Measurements from ENCODE around the gene GPR143. TPM values are rescaled to one million over a fixed set of nuclear protein-coding genes. Genes with fewer than 3 reads are reported as not detected.

The GPR143 gene
- total and polyA plus RNA-seq, 4 donors, result 0.33 to 1.4 (median 0.48) TPM

DNA sequence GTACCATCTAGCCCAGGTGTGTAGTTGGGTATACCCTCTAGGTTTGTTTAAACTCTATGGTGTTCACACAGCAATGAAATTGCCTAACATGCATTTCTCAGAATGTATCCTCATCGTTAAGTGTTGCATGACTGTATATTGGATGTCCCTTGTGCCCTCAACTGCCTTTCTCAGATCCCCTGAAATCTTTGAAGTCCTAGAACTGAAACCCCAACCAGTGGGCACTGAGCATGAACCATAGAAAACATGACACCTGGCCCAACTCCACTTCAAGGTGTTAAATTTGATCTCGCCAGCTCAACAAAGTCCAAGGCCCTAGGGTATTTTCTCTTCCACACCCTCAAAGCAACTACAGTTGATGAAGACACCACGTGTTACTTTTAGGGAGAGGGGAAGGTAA is 35.6 kb downstream of the GPR143 start:
- no peaks in the 10 kb centered on the region for H3K27me3 ChIP-seq (ENCODE audit: control insufficient read depth in 4 of 4, insufficient read depth in 4 of 4, low read length in 3 of 4)
- H3K9ac ChIP-seq (ENCODE audit: low read depth in 1 of 2, low read length in 2 of 2), result no peak overlapping the region
- TF ChIP-seq YY1 (IDR thresholded peaks at IDR 0.05), result no peak
- TF ChIP-seq, protein P1, sequence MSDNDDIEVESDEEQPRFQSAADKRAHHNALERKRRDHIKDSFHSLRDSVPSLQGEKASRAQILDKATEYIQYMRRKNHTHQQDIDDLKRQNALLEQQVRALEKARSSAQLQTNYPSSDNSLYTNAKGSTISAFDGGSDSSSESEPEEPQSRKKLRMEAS (IDR thresholded peaks at IDR 0.05), result no peak
- TF ChIP-seq JUND (IDR thresholded peaks at IDR 0.05), result no peak
- no peak for TF ChIP-seq FOXA2 (IDR thresholded peaks at IDR 0.05)
- TF ChIP-seq, protein P2, sequence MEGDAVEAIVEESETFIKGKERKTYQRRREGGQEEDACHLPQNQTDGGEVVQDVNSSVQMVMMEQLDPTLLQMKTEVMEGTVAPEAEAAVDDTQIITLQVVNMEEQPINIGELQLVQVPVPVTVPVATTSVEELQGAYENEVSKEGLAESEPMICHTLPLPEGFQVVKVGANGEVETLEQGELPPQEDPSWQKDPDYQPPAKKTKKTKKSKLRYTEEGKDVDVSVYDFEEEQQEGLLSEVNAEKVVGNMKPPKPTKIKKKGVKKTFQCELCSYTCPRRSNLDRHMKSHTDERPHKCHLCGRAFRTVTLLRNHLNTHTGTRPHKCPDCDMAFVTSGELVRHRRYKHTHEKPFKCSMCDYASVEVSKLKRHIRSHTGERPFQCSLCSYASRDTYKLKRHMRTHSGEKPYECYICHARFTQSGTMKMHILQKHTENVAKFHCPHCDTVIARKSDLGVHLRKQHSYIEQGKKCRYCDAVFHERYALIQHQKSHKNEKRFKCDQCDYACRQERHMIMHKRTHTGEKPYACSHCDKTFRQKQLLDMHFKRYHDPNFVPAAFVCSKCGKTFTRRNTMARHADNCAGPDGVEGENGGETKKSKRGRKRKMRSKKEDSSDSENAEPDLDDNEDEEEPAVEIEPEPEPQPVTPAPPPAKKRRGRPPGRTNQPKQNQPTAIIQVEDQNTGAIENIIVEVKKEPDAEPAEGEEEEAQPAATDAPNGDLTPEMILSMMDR (IDR thresholded peaks at IDR 0.05; ENCODE audit: low read depth, low read length, missing input control), result no peak
- no peak for TF ChIP-seq RXRA (IDR thresholded peaks at IDR 0.05)
- TF ChIP-seq TAF1 (conservative IDR thresholded peaks at IDR 0.05), result no peak
- TF ChIP-seq HNF4G (IDR thresholded peaks at IDR 0.05), result no peak
- no peak for TF ChIP-seq HNF4A (conservative IDR thresholded peaks at IDR 0.05)
- TF ChIP-seq, protein P3, sequence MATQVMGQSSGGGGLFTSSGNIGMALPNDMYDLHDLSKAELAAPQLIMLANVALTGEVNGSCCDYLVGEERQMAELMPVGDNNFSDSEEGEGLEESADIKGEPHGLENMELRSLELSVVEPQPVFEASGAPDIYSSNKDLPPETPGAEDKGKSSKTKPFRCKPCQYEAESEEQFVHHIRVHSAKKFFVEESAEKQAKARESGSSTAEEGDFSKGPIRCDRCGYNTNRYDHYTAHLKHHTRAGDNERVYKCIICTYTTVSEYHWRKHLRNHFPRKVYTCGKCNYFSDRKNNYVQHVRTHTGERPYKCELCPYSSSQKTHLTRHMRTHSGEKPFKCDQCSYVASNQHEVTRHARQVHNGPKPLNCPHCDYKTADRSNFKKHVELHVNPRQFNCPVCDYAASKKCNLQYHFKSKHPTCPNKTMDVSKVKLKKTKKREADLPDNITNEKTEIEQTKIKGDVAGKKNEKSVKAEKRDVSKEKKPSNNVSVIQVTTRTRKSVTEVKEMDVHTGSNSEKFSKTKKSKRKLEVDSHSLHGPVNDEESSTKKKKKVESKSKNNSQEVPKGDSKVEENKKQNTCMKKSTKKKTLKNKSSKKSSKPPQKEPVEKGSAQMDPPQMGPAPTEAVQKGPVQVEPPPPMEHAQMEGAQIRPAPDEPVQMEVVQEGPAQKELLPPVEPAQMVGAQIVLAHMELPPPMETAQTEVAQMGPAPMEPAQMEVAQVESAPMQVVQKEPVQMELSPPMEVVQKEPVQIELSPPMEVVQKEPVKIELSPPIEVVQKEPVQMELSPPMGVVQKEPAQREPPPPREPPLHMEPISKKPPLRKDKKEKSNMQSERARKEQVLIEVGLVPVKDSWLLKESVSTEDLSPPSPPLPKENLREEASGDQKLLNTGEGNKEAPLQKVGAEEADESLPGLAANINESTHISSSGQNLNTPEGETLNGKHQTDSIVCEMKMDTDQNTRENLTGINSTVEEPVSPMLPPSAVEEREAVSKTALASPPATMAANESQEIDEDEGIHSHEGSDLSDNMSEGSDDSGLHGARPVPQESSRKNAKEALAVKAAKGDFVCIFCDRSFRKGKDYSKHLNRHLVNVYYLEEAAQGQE (IDR thresholded peaks at IDR 0.05), result no peak
- TF ChIP-seq SP1 (IDR thresholded peaks at IDR 0.05), result no peak
- TF ChIP-seq FOXA1 (IDR thresholded peaks at IDR 0.05), result no peak
- TF ChIP-seq, protein P4, sequence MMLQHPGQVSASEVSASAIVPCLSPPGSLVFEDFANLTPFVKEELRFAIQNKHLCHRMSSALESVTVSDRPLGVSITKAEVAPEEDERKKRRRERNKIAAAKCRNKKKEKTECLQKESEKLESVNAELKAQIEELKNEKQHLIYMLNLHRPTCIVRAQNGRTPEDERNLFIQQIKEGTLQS (IDR thresholded peaks at IDR 0.05), result no peak
- TF ChIP-seq, protein P5, sequence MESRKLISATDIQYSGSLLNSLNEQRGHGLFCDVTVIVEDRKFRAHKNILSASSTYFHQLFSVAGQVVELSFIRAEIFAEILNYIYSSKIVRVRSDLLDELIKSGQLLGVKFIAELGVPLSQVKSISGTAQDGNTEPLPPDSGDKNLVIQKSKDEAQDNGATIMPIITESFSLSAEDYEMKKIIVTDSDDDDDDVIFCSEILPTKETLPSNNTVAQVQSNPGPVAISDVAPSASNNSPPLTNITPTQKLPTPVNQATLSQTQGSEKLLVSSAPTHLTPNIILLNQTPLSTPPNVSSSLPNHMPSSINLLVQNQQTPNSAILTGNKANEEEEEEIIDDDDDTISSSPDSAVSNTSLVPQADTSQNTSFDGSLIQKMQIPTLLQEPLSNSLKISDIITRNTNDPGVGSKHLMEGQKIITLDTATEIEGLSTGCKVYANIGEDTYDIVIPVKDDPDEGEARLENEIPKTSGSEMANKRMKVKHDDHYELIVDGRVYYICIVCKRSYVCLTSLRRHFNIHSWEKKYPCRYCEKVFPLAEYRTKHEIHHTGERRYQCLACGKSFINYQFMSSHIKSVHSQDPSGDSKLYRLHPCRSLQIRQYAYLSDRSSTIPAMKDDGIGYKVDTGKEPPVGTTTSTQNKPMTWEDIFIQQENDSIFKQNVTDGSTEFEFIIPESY (IDR thresholded peaks at IDR 0.05), result no peak
- TF ChIP-seq EGR1 (IDR thresholded peaks at IDR 0.05; ENCODE audit: low read depth in 2 of 2), result no peak
- no peak for TF ChIP-seq NR2F2 (IDR thresholded peaks at IDR 0.05)
- H3K36me3 ChIP-seq (ENCODE audit: control insufficient read depth in 4 of 4, insufficient read depth in 3 of 4, low read depth in 1 of 4, low read length in 3 of 4), result no peaks in the 10 kb centered on the region
- H3K27ac ChIP-seq (ENCODE audit: low read depth in 1 of 2, low read length in 2 of 2), result no peak overlapping the region
- H3K9me3 ChIP-seq (ENCODE audit: control insufficient read depth in 4 of 4, low read length in 3 of 4), result peaks cover 0 to 32% (median 9%) of the 10 kb centered on the region in 4 donors
- H3K4me1 ChIP-seq (ENCODE audit: control insufficient read depth in 4 of 4, insufficient read depth in 4 of 4, low read length in 3 of 4), result no peaks in the 10 kb centered on the region
- H3K4me3 ChIP-seq (ENCODE audit: low read depth in 1 of 3, low read length in 3 of 3), result no peak overlapping the region
- whole genome bisulfite sequencing, result 86% methylated on average over 3 of the region's 3 CpGs
- DNase-seq (ENCODE audit: low spot score), result no peak
